HUDEP-2 (cell line): ENCODE measurements around the gene PLB1.
A peak's percentile ranks its signal among the peaks of the same experiment; 100 is the strongest.

Experiments used
- DNase-seq, 76 experiments: peaks; one replicate each; lab custom pipeline; 2025; ENCODE audit not compliant: unreplicated experiment in 76 of 76; lab: John Stamatoyannopoulos, UW

Gene PLB1

DNA sequence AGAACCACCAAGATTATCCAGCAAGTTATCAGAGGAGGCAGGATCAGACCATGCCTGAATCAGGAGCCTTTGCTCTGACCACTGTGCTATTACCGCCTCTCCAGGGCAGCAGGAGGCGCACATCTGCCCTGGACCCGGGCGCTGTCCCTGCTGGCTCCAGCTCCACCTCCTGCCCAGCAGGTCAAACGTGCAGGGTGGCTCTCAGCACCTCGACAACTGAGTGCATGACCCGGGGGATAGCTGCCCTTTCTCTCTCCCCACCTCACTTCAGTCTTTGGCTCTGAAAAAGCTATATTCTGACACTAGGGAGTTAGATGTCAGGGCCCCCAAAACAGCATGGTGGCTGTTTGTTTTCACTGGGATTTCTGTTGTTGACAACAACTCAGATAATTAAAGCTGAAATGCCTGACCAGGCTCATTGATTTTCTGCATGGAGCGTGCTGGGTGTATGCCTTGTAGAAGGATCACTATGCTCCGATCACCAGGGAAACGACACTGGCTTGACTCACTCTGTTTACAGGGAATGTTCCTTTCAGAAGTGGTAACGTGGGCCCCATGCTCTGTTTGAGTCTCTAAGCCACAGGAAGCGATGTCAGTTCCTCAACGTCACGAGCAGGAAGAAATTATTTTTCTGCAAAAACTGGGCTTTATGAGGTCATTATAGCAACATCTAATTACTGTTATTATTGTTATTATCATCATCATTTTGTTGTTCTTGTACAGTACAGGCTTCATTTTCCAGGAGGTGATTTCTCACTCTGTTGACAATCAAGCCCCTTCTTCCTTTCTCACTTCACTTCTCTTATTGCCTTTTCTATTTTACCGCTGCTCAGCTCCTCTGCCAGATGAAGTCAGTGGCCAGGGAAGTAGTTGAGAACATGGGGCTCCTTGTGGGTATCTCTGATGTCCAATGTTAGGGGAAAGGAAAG lies 125.6 kb downstream of the PLB1 start:
- peak in 5 of 76 experiments; percentile 2 to 21 (median 11) for DNase-seq

DNA sequence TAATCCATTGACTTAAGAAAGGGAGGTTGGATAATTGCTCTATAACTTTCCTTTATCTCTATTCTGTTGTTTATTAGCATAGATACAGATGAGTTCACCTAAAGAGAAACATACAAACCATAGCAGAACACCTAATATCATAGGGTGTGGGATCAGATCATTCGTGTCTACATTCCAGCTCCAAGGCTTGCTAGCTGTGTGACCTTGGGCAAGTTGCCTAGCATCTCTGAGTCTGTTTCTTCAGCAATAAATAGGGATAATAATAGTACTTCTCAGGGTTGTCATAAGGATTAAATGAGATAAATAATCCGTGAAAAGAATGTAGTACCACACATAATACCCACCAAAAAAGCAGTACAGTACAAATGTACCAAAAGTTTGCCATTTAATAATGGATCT lies 126.2 kb downstream of the PLB1 start:
- DNase-seq = no peak

DNA sequence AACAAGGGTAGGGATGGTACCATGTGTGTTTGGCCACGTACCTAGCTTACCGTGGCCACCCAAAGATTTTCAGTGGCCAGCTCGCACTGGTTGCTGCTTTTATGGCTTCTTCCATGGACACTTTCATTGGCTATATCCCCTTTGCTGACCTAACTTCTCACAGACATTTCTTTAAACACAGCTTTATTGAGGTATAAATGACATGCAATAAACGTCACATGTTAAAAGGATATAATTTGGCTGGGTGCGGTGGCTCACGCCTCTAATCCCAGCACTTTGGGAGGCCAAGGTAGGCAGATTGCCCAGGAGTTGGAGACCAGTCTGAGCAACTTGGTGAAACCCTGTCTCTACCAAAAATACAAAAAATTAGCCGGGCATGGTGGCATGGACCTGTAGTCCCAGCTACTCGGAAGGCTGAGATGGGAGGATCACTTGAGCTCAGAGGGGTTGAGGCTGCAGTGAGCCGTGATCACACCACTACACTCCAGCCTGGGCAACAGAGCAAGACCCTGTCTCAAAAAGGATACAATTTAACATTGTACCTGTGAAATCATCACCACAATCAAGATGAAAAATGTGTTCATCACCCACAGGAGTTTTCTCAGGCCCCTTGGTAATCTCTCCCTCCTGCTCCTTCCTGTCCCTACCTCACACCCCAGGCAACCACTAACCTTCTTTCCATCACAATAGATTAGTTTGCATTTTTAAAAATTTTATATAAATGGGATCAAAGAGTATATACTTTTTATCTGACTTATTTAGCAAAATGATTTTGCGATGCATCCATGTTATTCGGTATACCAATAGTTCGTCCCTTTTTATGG lies 127.9 kb downstream of the PLB1 start:
- DNase-seq = no peak

DNA sequence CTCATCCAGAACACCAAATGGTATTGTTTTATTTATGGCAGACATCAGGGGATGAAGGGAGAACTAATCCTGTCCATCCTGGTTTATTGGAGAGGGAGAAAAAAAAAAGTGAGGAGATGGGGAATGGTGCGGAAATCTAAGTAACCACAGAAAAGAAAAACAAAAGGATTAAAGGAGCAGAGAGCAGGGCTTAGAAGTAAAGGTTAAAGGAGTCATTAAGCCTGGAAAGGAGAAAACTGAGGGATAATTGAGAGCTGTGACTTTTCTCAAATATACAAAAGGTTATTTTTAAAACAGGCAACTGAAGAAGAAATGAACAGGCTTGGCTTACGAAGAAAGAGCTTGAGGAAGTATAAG lies 128.6 kb downstream of the PLB1 start:
- no peak for DNase-seq

DNA sequence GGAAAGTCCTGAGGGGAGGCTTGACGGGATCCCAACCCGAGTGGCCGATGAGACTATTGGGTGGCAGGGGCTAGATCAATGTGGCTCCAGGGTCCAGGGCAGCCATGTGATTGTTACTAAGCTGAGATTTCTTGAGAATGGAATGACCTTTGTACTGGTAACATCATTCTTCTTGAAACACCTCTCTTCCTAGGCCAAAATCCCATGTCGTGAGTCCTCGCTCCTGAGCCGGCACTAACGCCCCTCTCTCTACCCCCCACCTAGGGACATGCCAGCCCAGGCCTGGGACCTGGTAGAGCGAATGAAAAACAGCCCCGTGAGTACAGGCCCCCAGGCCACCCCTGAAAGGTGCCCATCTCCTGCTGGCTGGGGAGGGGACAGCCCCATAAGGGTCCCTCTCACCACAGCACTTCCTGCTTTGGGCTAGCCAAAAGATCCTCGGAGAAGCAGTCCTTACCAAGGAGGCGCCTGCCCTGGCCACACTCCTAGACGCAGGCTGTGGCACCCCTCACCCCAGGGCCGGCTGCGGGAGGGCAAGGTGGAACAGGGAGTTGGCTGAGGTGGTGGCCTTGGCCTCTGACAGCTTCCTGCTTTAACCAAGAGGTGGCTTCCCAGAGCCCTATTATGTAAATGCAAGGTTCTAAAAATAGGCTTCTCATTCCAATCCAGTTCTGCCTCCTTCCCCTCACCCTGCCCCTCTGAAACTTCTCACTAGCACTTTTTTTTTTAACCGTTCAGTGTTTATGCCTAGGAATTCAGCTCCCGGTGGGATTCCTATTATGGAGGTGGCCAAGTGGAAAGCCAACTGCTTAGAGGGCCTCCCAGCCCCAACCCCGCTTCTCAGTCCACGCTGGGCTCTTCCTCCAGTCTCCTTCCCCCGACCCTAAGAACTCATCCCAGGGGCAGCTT lies 129.2 kb downstream of the PLB1 start:
- no peak for DNase-seq

DNA sequence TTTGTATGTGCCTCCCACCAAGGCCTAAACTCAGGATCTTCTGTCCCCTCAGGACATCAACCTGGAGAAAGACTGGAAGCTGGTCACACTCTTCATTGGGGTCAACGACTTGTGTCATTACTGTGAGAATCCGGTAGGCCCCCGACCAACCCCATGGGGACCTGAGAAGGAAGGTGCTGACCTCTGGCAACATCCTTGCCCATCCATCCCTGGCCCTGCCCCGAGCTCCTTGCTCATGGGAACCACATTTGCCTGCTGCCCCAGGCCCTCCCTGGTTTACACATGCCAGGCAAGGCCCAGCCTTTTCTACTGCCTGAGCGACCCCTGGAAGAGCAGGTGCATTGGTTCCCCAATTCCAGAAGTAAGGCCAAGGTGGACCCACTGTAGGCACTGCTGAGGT lies 130.5 kb downstream of the PLB1 start:
- no peak for DNase-seq

DNA sequence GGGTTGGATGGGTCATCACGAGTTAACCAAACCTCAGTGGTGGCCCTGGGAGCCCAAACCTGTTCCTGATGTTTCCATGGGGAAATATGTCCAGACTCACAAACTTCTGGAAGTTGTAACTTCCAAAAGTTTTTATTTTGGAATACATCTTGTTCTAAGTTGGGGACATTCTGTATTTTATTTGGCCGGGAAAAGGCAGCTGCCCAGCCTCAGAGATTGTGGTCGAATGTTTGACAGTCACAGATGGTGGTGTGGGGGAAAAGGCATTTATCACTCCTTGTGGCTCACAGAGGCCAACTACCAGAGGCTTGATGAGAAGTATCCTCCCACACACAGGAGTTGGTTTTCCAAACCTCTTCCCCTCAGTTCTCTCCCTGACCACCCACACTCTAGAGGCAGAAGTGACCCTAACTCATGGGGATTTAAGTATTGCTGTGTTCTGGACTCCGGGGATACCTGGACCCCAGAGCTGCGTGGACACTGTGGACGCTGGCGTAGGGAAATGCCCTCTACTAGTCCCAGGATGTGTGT lies 131.1 kb downstream of the PLB1 start:
- DNase-seq = no peak

DNA sequence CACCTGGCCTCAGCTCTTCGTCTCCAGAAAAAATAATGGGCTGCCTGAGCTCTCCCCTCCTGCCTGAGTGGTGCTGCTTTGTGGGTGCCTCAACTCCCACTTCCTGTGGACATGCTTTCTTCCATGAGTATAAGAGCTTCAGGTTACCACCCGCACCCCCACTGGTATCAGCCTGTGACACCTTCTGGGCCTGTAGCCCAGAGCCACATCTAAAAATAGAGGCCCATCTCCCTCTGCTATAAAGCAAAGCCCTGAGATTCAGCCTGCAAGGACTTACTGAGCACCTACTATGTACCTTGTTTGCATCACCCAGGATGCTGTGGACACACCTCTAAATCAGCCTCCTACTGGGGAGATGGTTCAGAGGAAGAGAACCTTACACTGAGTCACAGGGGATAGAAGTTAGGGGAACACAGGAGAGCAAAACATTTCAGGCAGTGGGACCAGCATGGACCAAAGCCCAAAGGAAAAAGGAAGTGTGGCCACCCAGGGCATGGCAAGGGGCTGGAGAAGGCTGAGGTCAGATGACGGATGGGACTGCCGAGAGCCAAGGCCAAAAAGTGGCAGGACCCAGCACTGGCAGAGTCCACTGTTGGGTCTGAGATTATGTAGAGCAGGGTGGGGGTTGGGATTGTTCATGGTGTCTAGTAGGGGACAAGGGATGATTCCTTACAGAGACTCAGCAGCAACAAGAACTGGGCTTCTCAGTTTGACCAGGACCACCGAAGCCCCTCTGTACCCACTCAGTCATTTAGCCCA lies 132.0 kb downstream of the PLB1 start:
- no peak for DNase-seq

DNA sequence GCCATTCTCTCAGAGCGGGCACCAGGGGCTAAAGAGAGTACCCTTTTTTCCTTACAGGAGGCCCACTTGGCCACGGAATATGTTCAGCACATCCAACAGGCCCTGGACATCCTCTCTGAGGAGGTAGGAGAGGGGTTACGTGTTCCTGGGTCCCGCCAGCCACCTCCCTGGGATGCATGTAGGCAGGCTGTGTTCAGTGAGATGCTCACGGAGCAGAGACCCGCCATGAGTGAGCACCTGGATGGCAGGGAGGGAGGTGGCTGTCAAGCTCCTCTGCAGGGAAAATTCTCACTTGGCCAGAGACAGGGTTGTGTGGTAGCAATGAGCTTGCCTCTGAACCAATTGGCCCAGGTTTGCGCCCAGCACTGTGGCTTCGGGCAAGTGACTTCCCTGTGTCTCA lies 132.6 kb downstream of the PLB1 start:
- no peak for DNase-seq

DNA sequence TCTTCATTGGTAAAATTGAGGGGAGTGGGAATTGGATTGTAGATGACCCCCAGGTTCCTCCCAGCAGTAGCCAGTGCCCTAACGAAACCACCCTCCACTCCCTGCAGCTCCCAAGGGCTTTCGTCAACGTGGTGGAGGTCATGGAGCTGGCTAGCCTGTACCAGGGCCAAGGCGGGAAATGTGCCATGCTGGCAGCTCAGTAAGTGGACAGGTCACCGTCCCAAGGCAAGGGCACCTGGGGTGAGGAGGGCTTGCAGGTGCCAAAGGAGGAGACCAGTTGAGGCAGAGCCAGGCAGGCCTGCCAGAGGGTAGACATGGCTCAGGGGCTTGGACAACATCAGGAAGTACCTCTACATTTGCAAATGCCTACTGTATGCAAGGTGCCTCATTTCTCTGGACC lies 133.1 kb downstream of the PLB1 start:
- no peak for DNase-seq

DNA sequence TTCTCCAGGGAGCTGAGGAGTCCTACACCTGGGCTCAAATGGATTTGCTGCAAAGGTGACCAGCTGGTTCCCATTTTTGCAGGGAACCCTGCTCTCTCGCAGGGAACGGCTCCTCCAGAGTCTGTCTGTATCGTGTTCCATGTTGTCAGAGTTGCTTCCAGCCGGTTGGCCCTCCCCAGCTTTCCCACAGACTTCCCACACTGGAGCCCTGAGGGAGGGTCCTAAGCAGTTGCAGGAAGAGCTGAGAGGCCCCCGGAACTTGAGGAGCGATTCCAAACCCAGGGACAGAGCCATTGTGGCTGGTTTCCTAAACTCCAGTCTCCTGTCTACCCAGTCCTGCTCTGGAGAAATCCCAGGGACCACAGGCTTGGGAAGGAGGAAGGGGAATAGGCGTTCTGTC lies 134.1 kb downstream of the PLB1 start:
- DNase-seq = no peak

DNA sequence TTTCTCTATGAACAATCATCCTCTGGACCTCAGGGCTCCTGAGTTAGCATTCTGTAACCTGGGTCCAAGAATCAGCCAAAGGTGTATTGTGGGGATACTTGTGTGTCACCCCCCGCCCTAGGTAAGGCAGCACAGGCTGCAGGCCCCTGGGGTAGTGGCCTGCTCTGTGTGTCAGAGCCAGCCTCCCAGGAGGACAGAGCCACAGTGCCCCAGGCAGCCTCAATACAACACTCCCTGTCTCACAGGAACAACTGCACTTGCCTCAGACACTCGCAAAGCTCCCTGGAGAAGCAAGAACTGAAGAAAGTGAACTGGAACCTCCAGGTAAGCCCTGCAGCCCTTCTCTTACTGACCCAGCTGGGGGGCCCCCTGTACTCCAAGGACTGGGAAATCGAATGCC lies 134.5 kb downstream of the PLB1 start:
- DNase-seq = no peak

DNA sequence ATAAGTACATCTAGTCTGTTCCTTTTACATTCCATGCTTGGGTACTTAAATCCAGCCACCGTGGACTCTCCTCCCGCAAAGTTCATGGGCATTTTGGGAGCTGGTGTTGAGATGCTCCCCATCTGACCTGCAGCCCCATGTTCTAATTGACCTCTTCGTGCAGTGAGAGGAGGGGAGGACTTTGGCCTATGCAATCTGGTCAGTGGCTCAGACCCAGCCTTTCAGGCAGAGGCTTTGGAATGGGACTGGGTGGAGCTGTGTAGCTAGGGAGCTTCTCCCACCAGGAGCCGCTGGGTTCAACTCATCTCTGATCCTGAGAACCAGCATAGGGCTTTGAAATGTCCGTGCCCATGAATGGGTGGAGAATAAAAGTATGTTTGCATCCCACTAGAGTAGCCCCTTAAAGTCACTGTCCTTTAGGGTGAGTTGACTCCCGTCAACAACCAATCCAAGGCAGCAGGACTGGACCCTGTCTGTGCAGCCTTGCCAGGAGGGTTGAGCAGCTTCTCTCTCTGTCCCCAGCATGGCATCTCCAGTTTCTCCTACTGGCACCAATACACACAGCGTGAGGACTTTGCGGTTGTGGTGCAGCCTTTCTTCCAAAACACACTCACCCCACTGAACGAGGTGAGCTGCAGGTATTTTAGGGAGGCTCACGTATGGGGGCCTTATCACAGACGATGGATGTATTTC lies 135.8 kb downstream of the PLB1 start:
- DNase-seq = no peak

DNA sequence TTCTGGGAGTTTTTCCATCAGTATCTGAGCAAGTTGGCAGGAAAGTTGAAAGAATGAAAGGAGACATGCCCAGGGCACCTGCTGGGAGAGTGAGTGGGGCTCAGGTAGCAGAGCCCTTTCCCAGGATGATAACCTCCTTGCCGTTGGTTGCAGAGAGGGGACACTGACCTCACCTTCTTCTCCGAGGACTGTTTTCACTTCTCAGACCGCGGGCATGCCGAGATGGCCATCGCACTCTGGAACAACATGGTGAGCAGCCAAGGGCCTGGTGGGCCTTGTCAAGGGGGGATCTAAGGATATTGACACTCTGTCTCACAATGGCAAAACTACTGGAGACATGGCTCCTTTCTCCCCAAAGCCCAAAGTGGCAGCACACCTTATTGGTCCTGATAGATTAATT lies 136.9 kb downstream of the PLB1 start:
- DNase-seq = no peak

DNA sequence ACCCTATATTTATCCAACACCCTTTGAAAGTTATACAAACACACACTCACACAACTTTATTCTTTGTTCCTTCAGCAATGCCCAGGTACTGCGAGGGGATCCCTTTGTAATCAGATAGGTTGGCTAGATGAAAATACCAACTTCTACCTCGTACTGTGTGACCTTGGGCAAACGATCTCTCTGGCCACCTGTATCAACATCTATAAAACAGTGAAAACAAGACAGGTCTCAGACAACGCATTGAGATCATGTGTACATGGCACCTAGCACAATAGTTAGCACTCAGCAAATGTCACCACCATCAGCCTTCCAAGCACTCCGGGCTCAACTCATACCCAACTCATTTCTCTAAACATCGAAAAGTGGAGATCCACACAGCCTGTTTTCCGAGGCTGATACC lies 137.3 kb downstream of the PLB1 start:
- DNase-seq = no peak

DNA sequence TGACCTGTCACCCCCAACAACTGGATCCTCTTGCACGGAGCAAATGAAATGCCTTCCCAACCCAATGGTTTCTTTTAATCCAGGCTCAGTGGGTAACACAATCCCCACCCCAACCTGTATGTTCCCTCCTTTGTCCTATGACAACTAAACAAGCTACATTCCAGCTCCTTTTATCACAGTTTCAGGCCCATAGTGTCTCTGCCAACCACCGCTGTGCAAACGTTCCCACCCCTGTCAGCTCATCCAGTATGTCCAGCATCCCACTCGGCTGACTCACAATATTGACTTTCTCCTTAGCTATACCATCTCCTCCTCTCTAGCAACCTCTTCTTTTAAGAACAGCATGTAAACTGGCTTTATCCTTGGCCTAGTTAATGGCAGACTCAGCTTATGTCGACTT lies 137.9 kb downstream of the PLB1 start:
- DNase-seq = no peak

DNA sequence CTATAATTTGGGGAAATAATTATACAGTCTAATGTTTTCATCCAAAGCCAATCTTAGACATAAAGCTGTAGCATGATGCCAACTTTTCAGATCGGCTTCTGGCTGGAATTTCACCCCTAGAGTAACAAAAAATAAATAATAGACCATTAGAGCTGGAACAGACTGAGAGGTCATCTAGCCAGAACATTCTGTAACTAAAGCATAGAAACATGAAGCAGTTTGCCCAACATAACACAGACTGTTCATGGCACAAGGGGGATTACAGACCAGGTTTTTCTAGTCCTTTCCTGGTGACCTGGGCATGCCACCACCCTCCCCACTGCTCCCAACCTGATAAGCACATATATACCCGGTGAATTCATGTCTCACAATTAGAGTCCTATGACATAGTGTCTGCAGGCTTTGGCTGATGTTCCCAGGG lies 139.3 kb downstream of the PLB1 start:
- DNase-seq = no peak

DNA sequence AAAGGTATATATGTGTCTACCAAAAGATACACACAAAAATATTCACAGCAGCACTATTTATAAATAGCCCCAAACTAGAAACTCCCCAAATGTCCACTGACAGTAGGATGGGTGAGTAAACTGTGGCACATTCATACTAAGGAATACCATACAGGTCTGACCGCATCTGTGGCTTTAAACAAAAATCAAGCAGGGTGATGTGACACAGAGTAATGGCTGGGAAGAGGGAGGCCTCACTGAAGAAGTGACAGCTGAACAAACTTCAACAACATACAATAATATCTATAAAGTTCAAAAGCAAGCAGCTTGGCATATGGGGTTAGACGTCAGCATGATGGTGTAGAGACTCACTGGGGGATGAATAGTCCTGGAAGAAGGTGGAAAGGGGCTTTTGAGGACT lies 140.6 kb downstream of the PLB1 start:
- DNase-seq = no peak
